Measurements from ENCODE around the gene ARID1B. TPM values are rescaled to one million over a fixed set of nuclear protein-coding genes. Genes with fewer than 3 reads are reported as not detected.

The ARID1B gene
- total RNA-seq, 4 donors from 2014 or later: 157 to 315 (median 206) TPM

GRCh38 chr6:157229132-157229618 lies 452.0 kb downstream of the ARID1B start:
- intact Hi-C loops (cut with DNase I): no loop called here
- Histone ChIP-seq H3K27ac (no peak overlapping the region), H3K4me1 (peaks cover 0 to 8% of the 10 kb centered on the region in 2 donors), H3K36me3 (no peaks in the 10 kb centered on the region), H3K9me3 (no peaks in the 10 kb centered on the region), H3K4me3 (replicated peaks in 1 of 3) (no peak overlapping the region), H3K27me3 (no peaks in the 10 kb centered on the region)
- 72% methylated on average over 8 of the region's 8 CpGs for WGBS, 2 donors
- DNase-seq: no peak
- TF ChIP-seq, protein P1, sequence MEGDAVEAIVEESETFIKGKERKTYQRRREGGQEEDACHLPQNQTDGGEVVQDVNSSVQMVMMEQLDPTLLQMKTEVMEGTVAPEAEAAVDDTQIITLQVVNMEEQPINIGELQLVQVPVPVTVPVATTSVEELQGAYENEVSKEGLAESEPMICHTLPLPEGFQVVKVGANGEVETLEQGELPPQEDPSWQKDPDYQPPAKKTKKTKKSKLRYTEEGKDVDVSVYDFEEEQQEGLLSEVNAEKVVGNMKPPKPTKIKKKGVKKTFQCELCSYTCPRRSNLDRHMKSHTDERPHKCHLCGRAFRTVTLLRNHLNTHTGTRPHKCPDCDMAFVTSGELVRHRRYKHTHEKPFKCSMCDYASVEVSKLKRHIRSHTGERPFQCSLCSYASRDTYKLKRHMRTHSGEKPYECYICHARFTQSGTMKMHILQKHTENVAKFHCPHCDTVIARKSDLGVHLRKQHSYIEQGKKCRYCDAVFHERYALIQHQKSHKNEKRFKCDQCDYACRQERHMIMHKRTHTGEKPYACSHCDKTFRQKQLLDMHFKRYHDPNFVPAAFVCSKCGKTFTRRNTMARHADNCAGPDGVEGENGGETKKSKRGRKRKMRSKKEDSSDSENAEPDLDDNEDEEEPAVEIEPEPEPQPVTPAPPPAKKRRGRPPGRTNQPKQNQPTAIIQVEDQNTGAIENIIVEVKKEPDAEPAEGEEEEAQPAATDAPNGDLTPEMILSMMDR (IDR thresholded peaks at IDR 0.05): no peak
- TF ChIP-seq POLR2A (IDR thresholded peaks at IDR 0.05): no peak

DNA sequence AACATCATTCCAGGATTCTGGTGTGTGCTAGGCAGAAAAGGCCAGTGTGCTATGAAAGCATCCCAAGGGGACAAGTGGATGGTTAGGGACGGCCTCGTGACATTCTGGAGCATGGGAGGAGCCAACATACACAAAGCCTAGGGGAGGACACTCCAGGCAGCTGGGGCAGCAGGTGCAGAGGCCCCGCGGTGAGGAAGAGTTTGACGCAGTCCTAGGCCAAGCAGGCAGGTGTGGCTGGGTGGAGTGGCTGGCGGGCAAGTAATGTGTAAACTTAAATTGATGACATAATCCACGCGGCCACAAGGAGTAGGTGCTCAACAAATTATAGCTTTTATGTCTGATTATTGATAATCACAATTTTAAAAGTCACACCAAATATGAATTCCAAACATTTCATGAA lies 452.5 kb downstream of the ARID1B start:
- Histone ChIP-seq H3K9me3 (no peaks in the 10 kb centered on the region), H3K4me3 (replicated peaks in 1 of 3) (no peak overlapping the region), H3K27me3 (no peaks in the 10 kb centered on the region), H3K27ac (no peak overlapping the region), H3K36me3 (no peaks in the 10 kb centered on the region), H3K4me1 (peaks cover 0 to 8% of the 10 kb centered on the region in 2 donors)
- 78 to 82% methylated on average over 8 of the region's 8 CpGs for WGBS, 2 donors
- DNase-seq: no peak
- no peak for TF ChIP-seq POLR2A (IDR thresholded peaks at IDR 0.05)
- TF ChIP-seq, protein P1 (IDR thresholded peaks at IDR 0.05): no peak
- intact Hi-C loops (cut with DNase I): no loop called here

DNA sequence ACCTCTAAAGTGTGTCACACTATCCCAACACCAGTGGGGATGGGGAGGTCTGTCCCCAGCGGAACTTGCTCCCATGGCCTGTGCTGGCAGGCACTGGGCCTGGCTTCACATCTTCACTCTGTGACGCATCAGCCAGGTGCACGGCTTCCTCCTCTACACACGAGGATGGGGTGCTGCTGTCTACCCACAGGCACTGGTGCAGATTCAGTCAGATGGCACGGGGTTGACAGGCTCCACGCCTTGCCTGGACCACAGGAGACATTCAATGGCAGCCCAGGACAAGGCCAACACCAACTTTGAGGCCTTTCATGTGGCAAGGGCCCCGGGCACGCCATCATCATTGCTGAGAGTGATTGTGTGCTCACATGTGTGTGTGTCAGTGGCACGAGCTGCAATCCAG lies 453.7 kb downstream of the ARID1B start:
- intact Hi-C loops (cut with DNase I): no loop called here
- WGBS, 2 donors: 94 to 95% methylated on average over 6 of the region's 9 CpGs
- no peaks in the 10 kb centered on the region for H3K9me3 ChIP-seq
- H3K36me3 ChIP-seq: no peaks in the 10 kb centered on the region
- H3K27me3 ChIP-seq: no peaks in the 10 kb centered on the region
- H3K4me1 ChIP-seq: peaks cover 0 to 11% of the 10 kb centered on the region in 2 donors
- H3K27ac ChIP-seq: no peak overlapping the region
- no peak overlapping the region for H3K4me3 ChIP-seq (replicated peaks in 1 of 3)
- no peak for DNase-seq
- no peak for TF ChIP-seq POLR2A (IDR thresholded peaks at IDR 0.05)
- TF ChIP-seq, protein P1 (IDR thresholded peaks at IDR 0.05): no peak

DNA sequence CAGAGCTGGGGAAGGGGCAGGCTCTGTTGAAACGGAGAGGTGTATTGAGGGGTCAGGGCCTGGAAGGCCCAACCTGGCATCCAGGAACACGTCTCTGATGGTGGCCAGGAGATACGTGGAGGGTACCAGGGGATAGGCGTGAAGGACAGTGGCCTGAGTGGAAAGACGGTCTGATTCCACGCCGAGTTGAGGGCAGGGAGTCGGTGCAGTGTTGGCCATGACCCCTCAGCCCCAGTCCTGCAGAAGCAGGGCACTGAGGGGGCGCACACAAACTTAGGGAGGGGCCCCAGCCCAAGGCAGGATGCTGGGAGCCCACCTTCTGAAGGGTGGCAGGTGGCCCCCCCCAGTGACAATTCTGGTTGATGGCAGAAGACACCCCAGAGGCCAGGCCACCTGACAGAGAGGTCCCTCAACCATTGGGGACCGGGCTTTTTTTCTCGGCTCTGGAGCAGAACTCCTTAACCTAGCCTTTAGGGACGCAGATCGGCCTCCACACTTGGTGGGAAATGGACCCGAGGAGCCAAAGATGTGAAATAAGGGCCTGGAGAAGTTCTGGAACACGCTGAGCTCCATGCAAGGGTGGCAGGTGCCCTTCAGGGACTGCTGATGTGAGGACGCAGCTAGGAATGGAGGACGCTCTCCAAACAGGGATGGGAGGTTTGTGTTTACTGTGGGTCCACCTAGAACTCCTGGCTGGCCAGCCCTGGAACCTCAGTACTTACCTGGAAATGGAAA lies 455.1 kb downstream of the ARID1B start:
- no peak for DNase-seq
- Histone ChIP-seq H3K4me1 (peaks cover 0 to 11% of the 10 kb centered on the region in 2 donors), H3K27ac (no peak overlapping the region), H3K9me3 (no peaks in the 10 kb centered on the region), H3K4me3 (replicated peaks in 1 of 3) (no peak overlapping the region), H3K36me3 (no peaks in the 10 kb centered on the region), H3K27me3 (no peaks in the 10 kb centered on the region)
- intact Hi-C loops (cut with DNase I): no loop called here
- TF ChIP-seq, protein P1 (IDR thresholded peaks at IDR 0.05): no peak
- TF ChIP-seq POLR2A (IDR thresholded peaks at IDR 0.05): no peak
- 93 to 94% methylated on average over 13 to 17 of the region's 17 CpGs for WGBS, 2 donors

DNA sequence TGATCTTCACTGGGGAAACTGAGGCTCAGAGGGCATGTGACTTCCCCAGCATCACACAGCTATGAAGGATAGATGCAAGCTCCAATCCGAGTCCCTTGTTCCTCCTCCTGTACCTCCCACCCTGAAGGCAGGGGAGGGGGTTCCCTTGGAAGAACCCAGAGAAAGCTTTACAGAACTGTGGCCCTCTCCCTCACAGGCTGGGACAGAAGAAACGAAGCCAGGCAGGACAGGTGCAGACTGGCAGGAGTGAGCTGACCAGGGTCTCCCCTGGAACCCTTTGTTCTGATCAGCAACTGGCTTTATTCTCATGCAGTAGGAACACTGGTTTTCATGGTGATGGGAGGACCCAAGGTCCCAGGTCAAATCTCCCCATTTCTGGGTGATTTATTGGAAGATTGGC lies 456.0 kb downstream of the ARID1B start:
- DNase-seq: no peak
- Histone ChIP-seq H3K27ac (no peak overlapping the region), H3K4me1 (peaks cover 0 to 11% of the 10 kb centered on the region in 2 donors), H3K36me3 (no peaks in the 10 kb centered on the region), H3K9me3 (no peaks in the 10 kb centered on the region), H3K4me3 (replicated peaks in 1 of 3) (no peak overlapping the region), H3K27me3 (no peaks in the 10 kb centered on the region)
- intact Hi-C loops (cut with DNase I): no loop called here
- 95 to 100% methylated on average over 2 of the region's 2 CpGs for WGBS, 2 donors
- no peak for TF ChIP-seq POLR2A (IDR thresholded peaks at IDR 0.05)
- TF ChIP-seq, protein P1 (IDR thresholded peaks at IDR 0.05): no peak
